GM12892 (cell line): ENCODE data around the gene TYK2.

Source experiments
- POLR2A ChIP-seq: IDR thresholded peaks from 2 replicates; pipeline ENCODE4 v1.6.1; 2011; ENCODE audit warnings: low read depth, low read length, control low read depth
- TAF1 ChIP-seq: IDR thresholded peaks from 2 replicates; pipeline ENCODE4 v1.6.1; 2011; ENCODE audit warnings: low read depth, mild to moderate bottlenecking, control low read depth, low read length, borderline replicate concordance

DNA sequence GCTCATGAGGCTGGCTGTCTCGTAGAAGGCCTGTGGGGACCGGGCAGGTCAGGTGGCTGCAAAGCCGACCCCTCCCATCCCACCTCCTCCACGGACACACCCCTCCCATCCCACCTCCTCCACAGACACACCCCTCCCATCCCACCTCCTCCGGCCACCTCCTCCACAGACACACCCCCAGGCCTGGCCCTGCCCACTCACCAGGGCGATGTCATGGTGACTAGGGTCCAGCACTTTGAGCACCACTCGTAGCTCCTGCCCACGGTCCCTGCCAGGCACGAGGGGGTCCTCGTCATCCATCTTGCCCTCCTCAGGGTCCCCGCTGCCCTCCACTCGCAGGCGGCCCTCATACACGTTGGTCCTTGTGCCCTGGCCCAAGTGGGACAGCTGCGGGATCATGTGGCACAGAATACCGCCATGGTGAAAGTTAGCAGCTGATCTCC lies 18.8 kb downstream of the TYK2 start:
- TF ChIP-seq TAF1: no peak
- no peak for TF ChIP-seq POLR2A
